Stimulated activated CD4-positive, alpha-beta T cell treated with anti-CD3 and anti-CD28 coated beads, Interleukin-4, amount 100 ng/mL, for 48 hours (primary cell): Measurements from ENCODE around the gene PAX4.

Experiments
- DNase-seq, 2 donors: peaks; one replicate each; pipeline ENCODE4 v3.0.0-alpha.2; 2020; ENCODE audit warnings: low read depth in 2 of 2

PAX4 gene, protein sequence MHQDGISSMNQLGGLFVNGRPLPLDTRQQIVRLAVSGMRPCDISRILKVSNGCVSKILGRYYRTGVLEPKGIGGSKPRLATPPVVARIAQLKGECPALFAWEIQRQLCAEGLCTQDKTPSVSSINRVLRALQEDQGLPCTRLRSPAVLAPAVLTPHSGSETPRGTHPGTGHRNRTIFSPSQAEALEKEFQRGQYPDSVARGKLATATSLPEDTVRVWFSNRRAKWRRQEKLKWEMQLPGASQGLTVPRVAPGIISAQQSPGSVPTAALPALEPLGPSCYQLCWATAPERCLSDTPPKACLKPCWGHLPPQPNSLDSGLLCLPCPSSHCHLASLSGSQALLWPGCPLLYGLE

GRCh38 chr7:127618042-127618441 lies at the start of gene PAX4:
Gene PAX4 (minus strand): TSS chr7:127618142. CDS start chr7:127615928, 2,214 bp downstream.
- no peak for DNase-seq

GRCh38 chr7:127667017-127667670 lies 49.2 kb upstream of the PAX4 start:
- DNase-seq = no peak

GRCh38 chr7:127666602-127667001 lies 48.7 kb upstream of the PAX4 start:
- DNase-seq = no peak

GRCh38 chr7:127665922-127666321 lies 48.0 kb upstream of the PAX4 start:
- DNase-seq = no peak

DNA sequence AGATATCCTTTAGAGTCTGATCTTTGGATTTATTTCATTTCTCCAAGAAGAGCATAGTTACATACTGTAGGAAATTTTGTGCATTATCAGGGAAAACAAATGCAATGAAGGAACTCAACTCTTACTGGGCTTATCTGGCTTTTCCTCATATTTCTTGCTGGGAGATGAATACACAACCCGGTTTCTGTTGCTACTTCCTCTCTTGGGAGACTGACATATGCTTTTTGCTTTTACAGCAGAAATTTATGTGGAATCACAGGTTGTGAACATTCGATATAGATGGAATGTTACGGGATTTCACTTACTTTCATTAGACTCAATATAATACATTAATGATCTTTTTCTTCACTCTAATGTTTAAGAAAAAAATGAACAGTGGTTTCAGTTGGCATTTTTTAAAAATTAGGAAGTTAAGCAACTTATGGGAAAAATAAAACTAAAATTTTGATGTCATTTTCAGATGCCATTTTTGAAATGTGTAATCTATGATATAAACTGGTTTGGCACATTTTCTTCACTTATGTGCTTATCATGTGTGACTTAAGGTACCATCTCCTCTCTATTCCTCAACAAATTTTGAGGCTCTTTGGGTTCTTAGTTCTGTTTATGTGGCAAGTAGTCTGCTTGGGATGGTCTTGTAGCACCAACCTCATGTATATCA lies 41.2 kb upstream of the PAX4 start:
- no peak for DNase-seq

DNA sequence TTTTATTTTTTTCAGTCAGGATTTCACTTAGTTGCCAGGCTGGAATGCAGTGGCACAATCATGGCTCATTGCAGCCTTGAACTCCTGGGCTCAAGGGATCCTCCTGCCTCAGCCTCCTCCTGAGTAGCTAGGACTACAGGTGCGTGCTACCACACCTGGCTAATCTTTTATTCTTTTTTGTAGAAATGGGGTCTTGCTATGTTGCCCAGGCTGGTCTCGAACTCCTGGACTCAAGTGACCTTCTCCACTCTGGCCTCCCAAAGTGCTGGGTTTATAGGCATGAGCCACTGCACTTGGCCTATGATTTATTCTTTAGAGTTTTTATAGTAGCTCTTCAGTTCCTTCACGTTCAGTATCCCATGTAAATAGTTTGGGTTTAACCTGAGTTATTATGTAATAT lies 39.6 kb upstream of the PAX4 start:
- DNase-seq = no peak

DNA sequence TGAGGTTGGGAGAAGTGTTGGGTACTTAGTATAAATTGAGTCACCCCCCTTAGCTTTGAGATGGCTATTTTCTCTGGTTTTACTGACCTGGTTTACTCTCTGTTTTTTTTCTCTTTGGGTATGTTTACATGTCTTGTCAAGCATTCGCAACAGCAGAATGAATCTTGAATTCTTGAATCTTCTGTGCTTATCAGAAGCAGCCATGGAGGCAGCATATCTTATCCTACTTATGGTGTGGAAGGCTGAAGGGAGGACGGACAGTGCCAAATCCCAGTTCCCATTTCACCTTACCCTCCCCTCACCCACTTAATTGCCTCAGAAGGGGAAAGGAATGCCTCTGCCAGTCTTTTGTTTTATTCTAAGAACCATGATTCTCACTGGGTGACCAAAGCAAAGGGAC lies 37.8 kb upstream of the PAX4 start:
- DNase-seq = no peak

- DNase-seq = no peak
Observed at GRCh38 chr7:127654404-127655394, 36.8 kb upstream of the PAX4 start.

DNA sequence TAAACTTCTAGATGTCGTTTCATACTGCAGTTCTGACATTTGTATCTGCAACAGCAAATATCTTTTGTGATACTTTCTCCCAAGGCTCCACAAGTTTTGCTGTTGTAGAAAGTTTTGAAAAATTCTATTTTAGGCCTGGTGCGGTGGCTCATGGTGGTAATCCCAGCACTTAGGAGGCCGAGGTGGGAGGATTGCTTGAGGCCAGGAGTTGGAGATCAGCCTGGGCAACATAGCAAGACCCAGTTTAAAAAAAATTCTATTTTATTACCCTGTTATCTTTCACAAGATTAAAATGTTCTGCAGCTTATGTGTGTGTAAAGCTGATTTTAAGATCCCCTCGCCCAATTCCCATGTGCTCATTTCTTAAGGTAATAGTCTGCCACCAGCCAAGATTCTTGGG lies 35.5 kb upstream of the PAX4 start:
- no peak for DNase-seq

GRCh38 chr7:127652333-127653248 lies 34.6 kb upstream of the PAX4 start:
- no peak for DNase-seq

DNA sequence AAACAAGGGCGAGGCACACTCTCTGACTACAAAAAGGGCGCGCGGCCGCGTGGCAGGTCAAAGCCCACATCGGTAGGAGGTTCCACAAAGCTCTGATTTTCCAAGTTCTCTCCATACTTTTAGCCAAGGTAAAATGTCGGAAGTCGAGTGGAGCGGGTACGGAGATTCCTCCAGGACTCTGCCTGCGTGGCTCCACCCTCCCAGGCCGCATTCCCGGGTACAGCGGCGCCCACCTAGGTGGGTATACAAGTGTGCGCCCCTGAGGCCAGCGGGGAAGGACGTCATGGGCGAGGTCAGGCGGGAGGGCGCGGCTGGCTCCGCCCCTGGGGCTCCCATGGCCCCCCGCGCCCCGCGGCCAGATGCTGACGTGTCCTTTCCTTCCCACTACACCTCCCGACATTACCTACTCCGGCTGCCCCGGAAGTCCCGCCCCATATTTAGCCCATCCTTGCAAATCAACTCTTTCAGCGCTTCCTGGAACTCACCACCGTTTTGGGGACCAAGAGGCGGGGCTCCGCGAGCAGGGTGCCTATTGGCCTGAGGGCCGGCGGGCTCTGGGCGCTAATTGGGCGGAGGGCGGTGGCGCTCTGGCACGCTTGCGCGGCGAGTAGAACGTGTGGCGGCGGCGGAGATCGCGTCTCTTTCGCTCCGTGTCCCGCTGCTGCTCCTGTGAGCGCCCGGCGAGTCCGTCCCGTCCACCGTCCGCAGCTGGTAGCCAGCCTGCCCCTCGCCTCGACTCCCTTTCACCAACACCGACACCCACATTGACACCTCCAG lies 33.8 kb upstream of the PAX4 start, which contains the start of gene SND1:
TSS of gene SND1 (plus strand) at position 639 of the 777 bp plus-strand sequence. CDS start 180 bp downstream, outside the sequence.
- peak; percentile 93 to 99 for DNase-seq

DNA sequence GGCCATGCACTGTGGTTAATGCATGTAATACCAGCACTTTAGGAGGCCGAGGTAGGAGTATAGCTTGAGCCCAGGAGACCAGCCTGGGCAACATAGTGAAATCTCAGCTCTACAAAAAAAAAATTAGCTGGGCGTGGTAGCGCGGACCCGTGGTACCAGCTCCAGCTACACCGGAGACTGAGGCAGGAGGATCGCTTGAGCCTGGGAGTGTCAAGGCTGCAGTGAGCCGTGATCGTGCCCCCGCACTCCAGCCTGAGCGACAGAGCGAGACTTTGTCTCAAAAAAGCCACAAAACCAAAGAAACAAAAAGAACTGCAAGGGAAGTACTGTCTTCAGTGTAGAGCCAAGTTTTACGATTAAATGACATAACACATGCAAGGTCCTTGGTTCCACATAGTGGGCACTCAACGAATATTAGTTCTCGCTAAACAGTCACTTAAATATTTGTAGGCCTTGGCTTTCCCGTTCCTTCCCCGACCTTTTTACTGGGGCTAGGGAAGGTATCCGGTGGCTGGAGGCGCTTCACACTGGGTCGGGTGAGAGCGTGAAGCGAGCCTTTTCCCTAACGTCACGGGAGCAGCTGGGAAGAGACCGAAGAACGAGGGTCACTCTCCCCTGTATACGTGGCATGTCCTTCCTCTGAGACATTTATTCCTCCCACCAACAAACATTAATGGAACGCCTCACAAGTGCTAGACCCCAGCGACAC lies 33.1 kb upstream of the PAX4 start:
- DNase-seq = no peak

- no peak for DNase-seq
Observed at GRCh38 chr7:127648986-127649385, 31.0 kb upstream of the PAX4 start.

DNA sequence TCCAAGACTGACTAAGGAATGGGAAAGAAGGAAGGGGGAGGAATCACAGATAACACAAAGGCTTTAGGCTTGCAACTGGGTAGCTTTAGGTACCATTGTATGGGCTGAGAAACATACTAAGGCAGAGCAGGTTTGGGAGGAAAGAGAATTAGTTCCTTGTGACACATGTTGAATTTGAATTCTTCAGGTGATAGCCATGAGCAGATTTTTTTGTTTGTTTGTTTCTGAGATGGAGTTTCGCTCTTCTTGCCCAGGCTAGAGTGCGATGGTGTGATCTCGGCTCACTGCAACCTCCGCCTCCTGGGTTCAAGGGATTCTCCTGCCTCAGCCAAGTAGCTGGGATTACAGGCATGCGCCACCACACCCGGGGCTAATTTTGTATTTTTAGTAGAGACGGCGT lies 29.7 kb upstream of the PAX4 start:
- no peak for DNase-seq

DNA sequence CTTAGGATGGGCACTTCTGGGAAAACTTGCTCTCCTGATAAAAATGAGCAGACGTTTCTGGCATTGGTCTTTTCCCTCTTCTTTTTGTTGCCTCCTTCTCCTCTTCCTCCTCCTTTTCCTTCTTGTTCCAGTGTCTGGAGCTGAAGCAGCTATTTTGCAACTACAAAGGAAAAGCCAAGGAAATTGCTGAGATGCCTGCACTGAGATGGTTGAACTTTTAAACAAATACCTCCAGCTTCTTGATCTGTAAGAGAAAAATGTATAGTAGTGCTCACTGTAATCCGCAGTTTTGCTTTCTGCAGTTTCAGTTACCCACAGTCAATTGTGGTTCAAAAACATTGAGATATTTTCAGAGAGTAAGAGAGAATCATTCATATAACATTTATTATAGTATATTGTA lies 26.5 kb upstream of the PAX4 start:
- DNase-seq = no peak

DNA sequence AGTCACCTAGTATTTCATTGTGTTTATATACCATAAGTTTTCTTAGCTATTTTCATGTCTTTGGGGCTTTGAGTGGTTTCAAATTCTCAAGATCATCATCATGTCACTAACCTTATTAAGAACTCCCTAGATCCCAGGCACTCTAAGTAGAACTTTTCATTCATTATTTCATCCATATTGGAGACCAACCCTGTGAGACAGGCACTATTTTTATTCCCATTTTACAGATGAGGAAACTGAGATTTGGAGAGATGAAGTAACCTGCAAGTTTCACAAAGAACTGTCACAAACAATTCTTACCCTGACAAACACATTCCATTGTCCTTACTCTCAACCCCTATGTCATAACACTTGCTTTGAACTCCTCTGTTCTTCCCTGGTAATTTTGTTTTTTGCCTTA lies 20.3 kb upstream of the PAX4 start:
- no peak for DNase-seq

DNA sequence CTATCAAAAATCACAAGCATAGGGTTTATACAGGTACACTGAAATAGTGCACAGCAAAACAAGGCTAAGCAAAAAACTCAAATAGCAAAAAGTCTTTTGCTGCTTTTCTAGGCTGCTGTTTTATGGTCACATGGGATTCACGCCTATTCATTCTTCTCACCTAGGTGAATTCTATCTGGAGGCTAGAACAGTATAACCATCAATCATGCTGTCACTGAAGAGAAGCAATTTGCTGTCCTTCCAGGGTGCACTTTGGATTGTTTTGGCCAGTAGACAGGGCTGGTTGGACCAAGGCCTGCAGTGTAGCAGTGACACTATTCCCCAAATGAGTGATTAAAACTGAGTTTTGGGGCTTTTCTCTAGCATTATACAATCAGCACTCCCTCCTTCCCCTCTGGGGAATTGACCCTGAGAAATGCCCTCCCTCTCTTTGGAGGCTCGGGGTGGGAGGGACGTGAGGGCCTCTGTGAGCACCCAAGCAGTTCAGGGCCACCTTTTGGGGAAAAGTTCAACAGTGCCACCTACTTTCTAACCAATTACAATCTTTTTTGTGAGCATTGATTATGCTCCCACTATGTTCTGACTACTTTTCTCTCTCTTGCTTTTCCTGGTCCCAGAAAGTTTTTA lies 17.8 kb upstream of the PAX4 start:
- DNase-seq = no peak

GRCh38 chr7:127632276-127632910 lies 14.5 kb upstream of the PAX4 start:
- no peak for DNase-seq
